ENCODE data around the gene ZBTB7C.

Gene ZBTB7C

GRCh38 chr18:48393170-48393569 is 16.0 kb downstream of the ZBTB7C start:
- no peaks in the 10 kb centered on the region for H3K9me3 ChIP-seq (ENCODE audit: control insufficient read depth, insufficient read depth, low read depth, low read length)
- CTCF ChIA-PET: interaction anchor here (0.6 to 2.0 kb wide), 3 partner anchors 19 to 1224 kb away, joined by 3 to 4 read pairs (median 3); no protein-coding TSS in a partner anchor
- no peaks in the 10 kb centered on the region for H3K36me3 ChIP-seq (ENCODE audit: control insufficient read depth in 2 of 2, insufficient read depth in 1 of 2, low read length in 2 of 2)
- H3K4me3 ChIP-seq (ENCODE audit: low read depth, low read length): no peak overlapping the region
- no peak overlapping the region for H3K27ac ChIP-seq (ENCODE audit: extremely low read depth, low read depth, low read length)
- POLR2A ChIA-PET: no interaction called here
- no peak for TF ChIP-seq ZNF785 (tag by site-specific recombination; IDR thresholded peaks at IDR 0.05)
- no peak for TF ChIP-seq ZNF16 (tag by site-specific recombination; IDR thresholded peaks at IDR 0.05; ENCODE audit: low read depth)
- TF ChIP-seq ZNF311 (tag by site-specific recombination; IDR thresholded peaks at IDR 0.05; ENCODE audit: borderline replicate concordance): no peak
- no peak for TF ChIP-seq ZNF670 (tag by site-specific recombination; IDR thresholded peaks at IDR 0.05; ENCODE audit: low read depth)
- TF ChIP-seq MZF1 (tag by site-specific recombination; IDR thresholded peaks at IDR 0.05; ENCODE audit: borderline replicate concordance): no peak
- TF ChIP-seq MYNN (tag by site-specific recombination; IDR thresholded peaks at IDR 0.05; ENCODE audit: borderline replicate concordance): no peak
- no peak for TF ChIP-seq ZNF76 (tag by site-specific recombination; IDR thresholded peaks at IDR 0.05; ENCODE audit: borderline replicate concordance, low read depth)
- no peak for TF ChIP-seq ELK4 (IDR thresholded peaks at IDR 0.05; ENCODE audit: borderline replicate concordance, low read depth, low read length)
- no peak for TF ChIP-seq REPIN1 (tag by site-specific recombination; IDR thresholded peaks at IDR 0.05; ENCODE audit: low read depth)
- no peak for TF ChIP-seq KLF16 (tag by site-specific recombination; IDR thresholded peaks at IDR 0.05)
- no peak for TF ChIP-seq ZNF423 (tag by site-specific recombination; IDR thresholded peaks at IDR 0.05)
- peaks cover 2% of the 10 kb centered on the region; the same call in 1 of the 2 replicates for H3K4me1 ChIP-seq (ENCODE audit: control insufficient read depth, insufficient read depth, low read length)

- H3K36me3 ChIP-seq (ENCODE audit: control insufficient read depth in 2 of 2, insufficient read depth in 1 of 2, low read length in 2 of 2): no peaks in the 10 kb centered on the region
- ChIA-PET POLR2A (no interaction called here), CTCF (interaction anchor here (1.1 kb wide), 1 partner anchor 97 kb away, joined by 3 read pairs; no protein-coding TSS in a partner anchor)
- no peak for TF ChIP-seq ZNF2 (tag by site-specific recombination; IDR thresholded peaks at IDR 0.05)
- TF ChIP-seq IKZF3 (tag by site-specific recombination; IDR thresholded peaks at IDR 0.05): no peak
- no peak for TF ChIP-seq ZNF791 (tag by site-specific recombination; IDR thresholded peaks at IDR 0.05)
- TF ChIP-seq ZNF148 (tag by site-specific recombination; IDR thresholded peaks at IDR 0.05; ENCODE audit: borderline replicate concordance): no peak
- no peak for TF ChIP-seq HOXC10 (CRISPR knock-in tag; IDR thresholded peaks at IDR 0.05)
- TF ChIP-seq SCRT2 (tag by site-specific recombination; IDR thresholded peaks at IDR 0.05): no peak
- TF ChIP-seq ZNF555 (tag by site-specific recombination; conservative IDR thresholded peaks at IDR 0.05): no peak
- no peak for TF ChIP-seq ZNF623 (tag by site-specific recombination; IDR thresholded peaks at IDR 0.05)
- no peak for TF ChIP-seq ZNF560 (tag by site-specific recombination; IDR thresholded peaks at IDR 0.05; ENCODE audit: borderline replicate concordance)
- no peak for TF ChIP-seq ZNF707 (tag by site-specific recombination; IDR thresholded peaks at IDR 0.05)
- no peak for TF ChIP-seq ZBTB1 (tag by site-specific recombination; IDR thresholded peaks at IDR 0.05)
- TF ChIP-seq ZNF514 (tag by site-specific recombination; IDR thresholded peaks at IDR 0.05): no peak
- TF ChIP-seq ZNF184 (tag by site-specific recombination; IDR thresholded peaks at IDR 0.05): no peak
- no peak for TF ChIP-seq ZBTB6 (tag by site-specific recombination; IDR thresholded peaks at IDR 0.05)
- no peak for TF ChIP-seq PRDM1 (tag by site-specific recombination; IDR thresholded peaks at IDR 0.05)
- no peak for TF ChIP-seq ZNF302 (tag by site-specific recombination; IDR thresholded peaks at IDR 0.05; ENCODE audit: low read depth)
- TF ChIP-seq ZNF366 (tag by site-specific recombination; conservative IDR thresholded peaks at IDR 0.05): no peak
- no peak overlapping the region for H3K27ac ChIP-seq (ENCODE audit: extremely low read depth, low read depth, low read length)
- no peak overlapping the region for H3K4me3 ChIP-seq (ENCODE audit: low read depth, low read length)
- H3K9me3 ChIP-seq (ENCODE audit: control insufficient read depth, insufficient read depth, low read depth, low read length): no peaks in the 10 kb centered on the region
- peaks cover 2% of the 10 kb centered on the region; the same call in 1 of the 2 replicates for H3K4me1 ChIP-seq (ENCODE audit: control insufficient read depth, insufficient read depth, low read length)
Measured at GRCh38 chr18:48392268-48392667, 16.9 kb downstream of the ZBTB7C start.
